Measurements from ENCODE around the gene ADSL. TPM values are rescaled to one million over a fixed set of nuclear protein-coding genes. Genes with fewer than 3 reads are reported as not detected.

The ADSL gene
- total and polyA plus RNA-seq, 9 of the 15 experiments (the other 6 are each of a cell fraction or from before 2014, with no cell fraction given) = 112 to 322 (median 146) TPM

DNA sequence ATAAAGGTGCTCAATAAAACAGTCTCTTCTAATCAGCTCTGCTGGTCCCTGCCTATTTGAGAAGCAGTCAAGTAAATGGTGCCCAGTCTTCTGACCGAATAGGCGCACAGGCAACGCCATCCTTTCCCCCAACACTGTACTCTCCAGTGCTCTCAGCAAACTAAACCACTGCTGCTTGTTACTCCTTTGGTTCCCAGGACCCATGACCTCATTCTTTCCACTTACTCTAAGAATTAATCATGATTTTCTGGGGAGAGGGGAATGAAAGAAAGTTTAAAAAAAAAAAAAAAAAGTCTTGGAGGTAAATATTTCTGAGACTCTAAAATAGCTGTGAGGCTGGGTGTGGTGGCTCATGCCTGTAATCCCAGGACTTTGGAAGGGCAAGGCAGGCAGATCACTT is 87.8 kb downstream of the ADSL start (continued):
- TF ChIP-seq THRAP3 (IDR thresholded peaks at IDR 0.05; ENCODE audit: borderline replicate concordance) (no peak), BACH1 (tag; IDR thresholded peaks at IDR 0.05) (no peak)

DNA sequence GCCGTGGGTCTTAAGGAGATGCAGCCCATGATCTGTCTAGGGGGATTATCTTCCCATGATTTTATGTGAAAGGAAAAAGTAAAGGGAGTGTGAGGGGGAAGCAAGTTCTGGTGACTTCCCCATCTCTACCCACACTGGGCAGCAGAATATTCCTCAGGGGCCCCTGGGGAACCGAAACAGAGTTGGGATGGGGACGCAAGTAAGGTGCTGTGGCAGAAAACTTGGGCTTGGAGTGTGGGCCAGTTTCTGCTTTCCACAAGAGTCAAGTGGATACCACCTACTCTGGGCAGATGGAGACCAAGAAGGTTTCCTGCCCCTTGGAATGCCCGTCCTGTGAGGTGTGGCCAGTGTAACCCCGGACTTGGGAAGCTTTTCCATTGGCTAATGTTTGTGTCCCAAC is 88.4 kb downstream of the ADSL start:
- Histone ChIP-seq H4K20me1 (replicated peaks; ENCODE audit: control insufficient read depth, insufficient read depth, low read length) (0 out of 2 replicates have a peak, but pooled peaks cover 3% of the 10 kb centered on the region), H3K79me2 (ENCODE audit: control insufficient read depth, insufficient read depth, low read length) (peaks cover 13% of the 10 kb centered on the region; the same call in 1 of the 3 replicates), H3K27me3 (ENCODE audit: control insufficient read depth in 2 of 2, insufficient read depth in 2 of 2, low read length in 2 of 2) (no peaks in the 10 kb centered on the region), H3K4me3 (no peak overlapping the region), H3K9me3 (replicated peaks; ENCODE audit: control insufficient read depth, insufficient read depth, low read depth, low read length) (no peaks in the 10 kb centered on the region), H3K9me1 (ENCODE audit: control insufficient read depth, insufficient read depth, low read length) (no peaks in the 10 kb centered on the region), H3K4me1 (replicated peaks in 1 of 2; ENCODE audit: control insufficient read depth in 2 of 2, insufficient read depth in 2 of 2, low read length in 2 of 2) (peaks cover 0 to 23% of the 10 kb centered on the region in 2 experiments; a peak in 4 of 5 replicates), H3K4me2 (ENCODE audit: insufficient read depth, low read length) (no peak overlapping the region), H3K36me3 (ENCODE audit: control insufficient read depth, insufficient read depth, low read length) (peaks cover 29% of the 10 kb centered on the region; the same call in 2 of the 3 replicates), H2AFZ (ENCODE audit: low read depth, low read length) (no peak overlapping the region), H3K27ac (ENCODE audit: extremely low read depth, low read depth, low read length) (no peak overlapping the region), H3K9ac (ENCODE audit: insufficient read depth in 1 of 2, low read depth in 2 of 2, low read length in 2 of 2) (no peak overlapping the region)
- intact Hi-C loops (cut with micrococcal nuclease) = loop anchor here (5.0 kb wide), 3 partner anchors 43 to 213 kb away; no protein-coding TSS in a partner anchor
- ChIA-PET CTCF (ENCODE audit: low intra/inter-chr PET ratio) (interaction anchor here (3.7 kb wide), 1 partner anchor 211 kb away, joined by 26 read pairs; no protein-coding TSS in a partner anchor), POLR2A (no interaction called here)
- in situ Hi-C loops (cut with MboI) = loop anchor here (5.0 to 10.0 kb wide), 2 partner anchors 53 to 210 kb away; no protein-coding TSS in a partner anchor
- TF ChIP-seq, protein P1, sequence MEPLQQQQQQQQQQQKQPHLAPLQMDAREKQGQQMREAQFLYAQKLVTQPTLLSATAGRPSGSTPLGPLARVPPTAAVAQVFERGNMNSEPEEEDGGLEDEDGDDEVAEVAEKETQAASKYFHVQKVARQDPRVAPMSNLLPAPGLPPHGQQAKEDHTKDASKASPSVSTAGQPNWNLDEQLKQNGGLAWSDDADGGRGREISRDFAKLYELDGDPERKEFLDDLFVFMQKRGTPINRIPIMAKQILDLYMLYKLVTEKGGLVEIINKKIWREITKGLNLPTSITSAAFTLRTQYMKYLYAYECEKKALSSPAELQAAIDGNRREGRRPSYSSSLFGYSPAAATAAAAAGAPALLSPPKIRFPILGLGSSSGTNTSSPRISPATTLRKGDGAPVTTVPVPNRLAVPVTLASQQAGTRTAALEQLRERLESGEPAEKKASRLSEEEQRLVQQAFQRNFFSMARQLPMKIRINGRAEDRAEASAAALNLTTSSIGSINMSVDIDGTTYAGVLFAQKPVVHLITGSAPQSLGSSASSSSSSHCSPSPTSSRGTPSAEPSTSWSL (CRISPR knock-in tag; IDR thresholded peaks at IDR 0.05; ENCODE audit: borderline replicate concordance) = no peak
- TF ChIP-seq ZNF764 (CRISPR knock-in tag; IDR thresholded peaks at IDR 0.05; ENCODE audit: low read depth) (no peak), FUS (optimal IDR thresholded peaks at IDR 0.05; ENCODE audit: low read depth, low read length) (no peak), RBM39 (optimal IDR thresholded peaks at IDR 0.05; ENCODE audit: low read depth, low read length) (no peak), KLF10 (CRISPR knock-in tag; IDR thresholded peaks at IDR 0.05) (no peak), MCM5 (IDR thresholded peaks at IDR 0.05; ENCODE audit: low read depth) (no peak), CBX5 (IDR thresholded peaks at IDR 0.05; ENCODE audit: borderline replicate concordance, low read depth) (no peak), STAG1 (CRISPR knock-in tag; IDR thresholded peaks at IDR 0.05; ENCODE audit: borderline replicate concordance) (no peak), RCOR1 (IDR thresholded peaks at IDR 0.05; ENCODE audit: borderline replicate concordance in 1 of 2, low read depth in 2 of 2, low read length in 2 of 2) (no peak), SRSF1 (IDR thresholded peaks at IDR 0.05; ENCODE audit: low read depth, low read length) (no peak), TEAD2 (tag; IDR thresholded peaks at IDR 0.05) (no peak), ETV6 (IDR thresholded peaks at IDR 0.05; ENCODE audit: borderline replicate concordance in 1 of 2, low read depth in 2 of 2, low read length in 1 of 2) (no peak), ETV6 (CRISPR knock-in tag; IDR thresholded peaks at IDR 0.05; ENCODE audit: borderline replicate concordance) (no peak), KDM1A (IDR thresholded peaks at IDR 0.05) (no peak)
- TF ChIP-seq, protein P2, sequence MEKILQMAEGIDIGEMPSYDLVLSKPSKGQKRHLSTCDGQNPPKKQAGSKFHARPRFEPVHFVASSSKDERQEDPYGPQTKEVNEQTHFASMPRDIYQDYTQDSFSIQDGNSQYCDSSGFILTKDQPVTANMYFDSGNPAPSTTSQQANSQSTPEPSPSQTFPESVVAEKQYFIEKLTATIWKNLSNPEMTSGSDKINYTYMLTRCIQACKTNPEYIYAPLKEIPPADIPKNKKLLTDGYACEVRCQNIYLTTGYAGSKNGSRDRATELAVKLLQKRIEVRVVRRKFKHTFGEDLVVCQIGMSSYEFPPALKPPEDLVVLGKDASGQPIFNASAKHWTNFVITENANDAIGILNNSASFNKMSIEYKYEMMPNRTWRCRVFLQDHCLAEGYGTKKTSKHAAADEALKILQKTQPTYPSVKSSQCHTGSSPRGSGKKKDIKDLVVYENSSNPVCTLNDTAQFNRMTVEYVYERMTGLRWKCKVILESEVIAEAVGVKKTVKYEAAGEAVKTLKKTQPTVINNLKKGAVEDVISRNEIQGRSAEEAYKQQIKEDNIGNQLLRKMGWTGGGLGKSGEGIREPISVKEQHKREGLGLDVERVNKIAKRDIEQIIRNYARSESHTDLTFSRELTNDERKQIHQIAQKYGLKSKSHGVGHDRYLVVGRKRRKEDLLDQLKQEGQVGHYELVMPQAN (IDR thresholded peaks at IDR 0.05; ENCODE audit: borderline replicate concordance) = no peak
- 87% methylated on average over 3 of the region's 5 CpGs for WGBS (ENCODE audit: insufficient coverage, low coverage, missing lambda C conversion rate)
- BruUV-seq (replicated peaks) = no TSS peak
- DNase-seq (ENCODE audit: extremely low read depth in 1 of 4, low spot score in 3 of 4) = no peak
- no peak for ATAC-seq
- FAIRE-seq = no peak

Measured in K562 (cell line).